Heart left ventricle (tissue), 16 donors: ENCODE data around the gene LAMC1. TPM values are rescaled to one million over a fixed set of nuclear protein-coding genes. Genes with fewer than 3 reads are reported as not detected.

ENCODE experiments used
- ATAC-seq, 4 donors: fragments of 200-7000 bp; cut with Tn5 transposase; one replicate each; pipeline ENCODE4 v1.9.1; 2020 to 2022; ENCODE audit warnings: moderate library complexity in 4 of 4, mild to moderate bottlenecking in 3 of 4, moderate number of reproducible peaks in 1 of 4
- DNase-seq, 5 donors: peaks; one replicate each; pipeline ENCODE4 v3.0.0-alpha.2; 2020
- H3K27ac ChIP-seq, 12 donors: fragments of 200-600 bp; sonication (generic) in 4 of 12; one replicate each; pipeline versions ENCODE4 v1.5.0 to v1.8.0; 2016 to 2022; ENCODE audit warnings: mild to moderate bottlenecking in 2 of 12
- H3K27me3 ChIP-seq, 9 donors: fragments of 200-600 bp; sonication (generic) in 2 of 9; one replicate each; pipeline versions ENCODE4 v1.5.1 to v1.8.0; 2016 to 2022; ENCODE audit warnings: mild to moderate bottlenecking in 3 of 9
- H3K36me3 ChIP-seq, 9 donors: fragments of 200-600 bp; sonication (generic) in 2 of 9; one replicate each; pipeline versions ENCODE4 v1.5.0 to v1.8.0; 2018 to 2022; ENCODE audit warnings: mild to moderate bottlenecking in 2 of 9
- H3K4me1 ChIP-seq, 12 donors: fragments of 200-600 bp; sonication (generic) in 4 of 12; one replicate each; pipeline versions ENCODE4 v1.5.0 to v1.8.0; 2016 to 2022; ENCODE audit warnings: mild to moderate bottlenecking in 3 of 12
- H3K4me3 ChIP-seq, 12 donors: fragments of 200-600 bp; sonication (generic) in 4 of 12; one replicate each; pipeline versions ENCODE4 v1.5.0 to v1.8.0; 2017 to 2022; ENCODE audit warnings: mild to moderate bottlenecking in 9 of 12, moderate library complexity in 4 of 12
- H3K9me3 ChIP-seq, 12 donors: fragments of 200-600 bp; sonication (generic) in 4 of 12; one replicate each; pipeline versions ENCODE4 v1.5.0 to v1.8.0; 2016 to 2022; ENCODE audit warnings: mild to moderate bottlenecking in 1 of 12
- POLR2A ChIP-seq, 2 donors: fragments of 450-650 bp; IDR thresholded peaks; one replicate each; pipeline ENCODE4 v1.6.1; 2017; ENCODE audit warnings: antibody characterized with exemption in 2 of 2, mild to moderate bottlenecking in 2 of 2, moderate library complexity in 2 of 2
- WGBS, 4 donors: extraction: QIAGEN DNeasy Blood & Tissue Kit in 2 of 4; methylation state at CpG; one replicate each; pipeline versions ENCODE4 v1.1.5 to v1.1.7; 2013 to 2018; 5-methylcytosine and 5-hydroxymethylcytosine counted together
- intact Hi-C, 10 donors: fragments of 100-400 bp; cut with DNase I; formaldehyde crosslinking; loops; one replicate each; pipeline versions ENCODE4 v1.11.1 to v1.14.2; 2022
- polyA plus RNA-seq, 2 donors: library from polyadenylated mRNA; stranded (reverse); fragments of 200-250 nt; gene quantifications; one replicate each; pipeline ENCODE4 v1.2.3, GENCODE V29; 2013
- total RNA-seq, 9 donors: library from RNA; depleted of rRNA in 2 of 9; stranded (reverse); fragments of >200 nt in 2 of 9; fragmentation: NEBNext Ultra II Directional in 3 of 9; extraction: Animal tissue kit (Norgen Biotek cat#: 25700) in 3 of 9; gene quantifications; one replicate each; pipeline versions ENCODE4 v1.1.0 to v1.2.4, GENCODE V29; 2016 to 2023
- TF ChIP-seq, protein P1 (sequence below), 12 donors: fragments of 200-600 bp; sonication (generic) in 4 of 12; IDR thresholded peaks; one replicate each; pipeline versions ENCODE4 v1.5.0 to v1.8.0; 2018 to 2022; ENCODE audit warnings: antibody characterized with exemption in 12 of 12, mild to moderate bottlenecking in 5 of 12
- donor health status: ischemic (EF 13 %, LVEDD 7.1; RV severe dilation, severe dysfunction).
- donor health status: healthy with polysubstance abuse.
- donor health status: DM: no; HTN: yes; CAD: no.
- donor health status: DM: no; HTN: no; CAD: no.
- donor health status: ischemic (EF 25% LVEDD 6.9; RV normal size, moderate dysfunction).
- donor health status: ischemic (EF 25% LVEDD 5.7; RV mildly dilated, moderate dysfunction).
- donor health status: healthy.
- donor health status: DM: yes; HTN: yes; CAD: no.
- donor health status: ischemic (EF 35%, LVEDD 5.7; RV mildly dilated, moderate dysfunction).
- donor health status: nonischemic (EF 11% LVEDD 7.7; RV severe dilation, severe dysfunction).
- donor health status: DM: yes; HTN: yes; CAD: no.
- donor health status: PGD.
- donor health status: ischemic (EF 29% LVEDD 5.4; RV normal size, mild dysfunction).
- donor health status: nonischemic (EF 23%, LVEDD 6.1; RV moderate dilation, normal function).

LAMC1 gene
- total and polyA plus RNA-seq, 11 donors = 22.9 to 226 (median 119) TPM

DNA sequence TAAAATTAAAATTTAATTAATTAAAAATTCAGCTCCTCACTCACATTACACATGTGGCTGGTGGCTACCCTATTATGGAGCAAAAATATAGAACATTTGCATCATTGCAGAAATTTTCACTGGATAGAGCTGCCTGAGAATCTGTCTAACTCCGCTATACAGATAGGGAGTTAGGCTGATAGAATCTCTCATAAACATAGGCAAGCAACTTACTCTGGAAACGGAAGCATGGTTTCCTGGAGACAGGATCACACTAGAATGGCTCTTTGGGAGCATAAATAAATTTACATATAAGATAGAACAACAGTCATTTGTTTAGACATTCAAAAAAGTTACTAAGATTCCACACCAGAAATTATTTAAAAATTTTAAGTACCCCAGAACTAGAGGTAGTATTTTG, 150.6 kb downstream of the LAMC1 start:
- Histone ChIP-seq H3K36me3 (no peaks in the 10 kb centered on the region), H3K27ac (no peak overlapping the region), H3K4me1 (peaks cover 0 to 9% (median 1%) of the 10 kb centered on the region in 12 donors), H3K27me3 (no peaks in the 10 kb centered on the region), H3K9me3 (no peaks in the 10 kb centered on the region), H3K4me3 (no peak overlapping the region)
- DNase-seq (no peak), ATAC-seq (no peak)
- no peak for TF ChIP-seq POLR2A (IDR thresholded peaks at IDR 0.05)
- TF ChIP-seq, protein P1, sequence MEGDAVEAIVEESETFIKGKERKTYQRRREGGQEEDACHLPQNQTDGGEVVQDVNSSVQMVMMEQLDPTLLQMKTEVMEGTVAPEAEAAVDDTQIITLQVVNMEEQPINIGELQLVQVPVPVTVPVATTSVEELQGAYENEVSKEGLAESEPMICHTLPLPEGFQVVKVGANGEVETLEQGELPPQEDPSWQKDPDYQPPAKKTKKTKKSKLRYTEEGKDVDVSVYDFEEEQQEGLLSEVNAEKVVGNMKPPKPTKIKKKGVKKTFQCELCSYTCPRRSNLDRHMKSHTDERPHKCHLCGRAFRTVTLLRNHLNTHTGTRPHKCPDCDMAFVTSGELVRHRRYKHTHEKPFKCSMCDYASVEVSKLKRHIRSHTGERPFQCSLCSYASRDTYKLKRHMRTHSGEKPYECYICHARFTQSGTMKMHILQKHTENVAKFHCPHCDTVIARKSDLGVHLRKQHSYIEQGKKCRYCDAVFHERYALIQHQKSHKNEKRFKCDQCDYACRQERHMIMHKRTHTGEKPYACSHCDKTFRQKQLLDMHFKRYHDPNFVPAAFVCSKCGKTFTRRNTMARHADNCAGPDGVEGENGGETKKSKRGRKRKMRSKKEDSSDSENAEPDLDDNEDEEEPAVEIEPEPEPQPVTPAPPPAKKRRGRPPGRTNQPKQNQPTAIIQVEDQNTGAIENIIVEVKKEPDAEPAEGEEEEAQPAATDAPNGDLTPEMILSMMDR (IDR thresholded peaks at IDR 0.05) = no peak
- intact Hi-C loops = no loop called here
- WGBS, 4 donors = 63 to 70% (median 68%) methylated on average over 2 of the region's 2 CpGs

DNA sequence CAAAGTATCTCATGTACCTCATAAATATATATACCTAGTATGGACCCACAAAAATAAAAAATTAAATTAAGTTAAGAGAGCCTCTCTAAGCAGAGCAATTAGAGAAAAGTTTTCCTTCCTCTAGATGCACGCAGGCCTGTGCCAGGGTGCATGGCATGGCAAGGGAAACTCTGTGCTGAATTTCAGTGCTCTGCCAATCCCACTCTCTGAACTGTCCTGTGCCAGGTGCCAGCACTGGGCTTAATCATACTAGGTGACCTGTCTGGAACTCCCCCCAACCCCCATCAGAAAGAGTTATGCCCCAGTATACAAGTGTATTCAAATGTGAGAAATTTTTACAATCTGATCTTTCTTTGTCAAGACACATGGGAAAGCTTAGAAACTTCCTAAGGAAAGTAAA, 152.4 kb downstream of the LAMC1 start:
- TF ChIP-seq POLR2A (IDR thresholded peaks at IDR 0.05) = no peak
- TF ChIP-seq, protein P1 (IDR thresholded peaks at IDR 0.05) = no peak
- WGBS, 4 donors = 56 to 82% (median 66%) methylated on average over 1 of the region's 1 CpG
- Histone ChIP-seq H3K4me3 (no peak overlapping the region), H3K27me3 (no peaks in the 10 kb centered on the region), H3K9me3 (no peaks in the 10 kb centered on the region), H3K36me3 (no peaks in the 10 kb centered on the region), H3K4me1 (peaks cover 0 to 26% (median 12%) of the 10 kb centered on the region in 12 donors), H3K27ac (no peak overlapping the region)
- ATAC-seq (peak in 1 of 4 donors; percentile 42), DNase-seq (no peak)
- intact Hi-C loops = no loop called here

DNA sequence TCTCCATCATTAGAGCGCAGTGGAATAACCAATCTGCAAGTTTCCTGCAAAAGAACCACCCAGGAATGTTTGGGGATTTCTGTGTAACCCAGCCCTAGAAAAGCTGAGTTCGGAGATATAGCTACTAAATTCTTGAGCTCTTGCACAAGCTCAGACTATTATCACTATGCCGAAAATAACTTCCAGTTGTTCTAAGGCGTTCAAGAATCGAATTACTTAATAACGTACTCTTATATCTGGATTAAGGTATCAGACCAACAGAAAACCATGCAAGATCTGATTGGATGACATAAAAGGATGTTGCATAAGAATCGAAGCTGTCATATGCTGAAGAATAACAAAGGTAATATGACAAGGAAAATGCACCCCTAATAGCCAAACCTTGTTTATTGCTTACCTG, 155.3 kb downstream of the LAMC1 start:
- H3K27me3 ChIP-seq = no peaks in the 10 kb centered on the region
- WGBS, 4 donors = 44 to 56% (median 53%) methylated on average over 7 of the region's 7 CpGs
- H3K27ac ChIP-seq = peak overlapping the region in 2 of 12 donors; percentile 35 to 82
- no peak overlapping the region for H3K4me3 ChIP-seq
- H3K36me3 ChIP-seq = no peaks in the 10 kb centered on the region
- peaks cover 3 to 34% (median 20%) of the 10 kb centered on the region in 12 donors for H3K4me1 ChIP-seq
- intact Hi-C loops = no loop called here
- ATAC-seq (no peak), DNase-seq (no peak)
- TF ChIP-seq, protein P1 (IDR thresholded peaks at IDR 0.05) = no peak
- no peak for TF ChIP-seq POLR2A (IDR thresholded peaks at IDR 0.05)
- no peaks in the 10 kb centered on the region for H3K9me3 ChIP-seq

DNA sequence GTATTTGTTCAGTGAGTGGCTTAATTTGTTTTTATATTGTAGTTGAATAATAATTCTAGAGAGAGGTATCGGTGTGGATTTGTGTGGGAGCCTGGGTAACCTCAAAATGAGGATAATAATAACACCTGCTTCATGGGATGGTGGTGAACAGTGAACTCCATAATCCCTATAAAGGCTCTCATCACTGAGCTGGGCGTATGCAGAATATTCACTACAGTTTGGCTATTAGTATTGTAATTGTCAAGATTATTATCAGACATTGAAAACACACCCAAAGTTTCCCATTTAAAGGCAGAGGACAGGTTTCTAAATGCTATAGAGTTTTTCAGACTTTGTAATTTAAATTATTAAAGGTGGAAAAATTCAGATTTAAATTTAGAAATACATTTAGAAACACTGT, 155.8 kb downstream of the LAMC1 start:
- peak overlapping the region in 6 of 12 donors; percentile 13 to 82 (median 78) for H3K27ac ChIP-seq
- ATAC-seq (no peak), DNase-seq (no peak)
- intact Hi-C loops = no loop called here
- peaks cover 3 to 34% (median 20%) of the 10 kb centered on the region in 12 donors for H3K4me1 ChIP-seq
- H3K9me3 ChIP-seq = no peaks in the 10 kb centered on the region
- TF ChIP-seq, protein P1 (IDR thresholded peaks at IDR 0.05) = no peak
- no peak for TF ChIP-seq POLR2A (IDR thresholded peaks at IDR 0.05)
- no peaks in the 10 kb centered on the region for H3K36me3 ChIP-seq
- H3K27me3 ChIP-seq = no peaks in the 10 kb centered on the region
- 60 to 81% (median 75%) methylated on average over 2 of the region's 2 CpGs for WGBS, 4 donors
- no peak overlapping the region for H3K4me3 ChIP-seq
